ENCODE results near the gene HSF2. TPM values are rescaled to one million over a fixed set of nuclear protein-coding genes. Genes with fewer than 3 reads are reported as not detected.

Gene HSF2
- total and polyA plus RNA-seq, 12 donors = 14.6 to 64.4 (median 19.5) TPM

DNA sequence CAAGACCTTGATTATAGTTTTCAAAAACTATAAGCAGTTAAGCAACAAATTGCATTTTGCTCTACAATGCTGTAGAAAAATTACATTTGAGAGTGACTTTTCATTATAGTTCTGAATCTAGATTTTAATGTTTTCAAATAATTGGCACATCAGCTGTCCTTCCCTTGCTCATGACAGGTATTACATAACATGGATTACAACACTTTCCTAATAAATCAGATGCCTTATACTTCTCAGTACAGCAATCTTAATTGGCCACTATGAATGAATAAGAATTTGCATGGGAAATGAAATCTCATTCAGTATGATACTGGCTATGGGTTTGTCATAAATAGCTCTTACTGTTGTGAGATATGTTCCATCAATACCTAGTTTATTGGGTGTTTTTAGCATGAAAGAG lies 29.9 kb downstream of the HSF2 start:
- Histone ChIP-seq H3K4me3 (no peak overlapping the region), H3K9me3 (replicated peaks in 1 of 3) (no peaks in the 10 kb centered on the region), H3K27me3 (no peaks in the 10 kb centered on the region), H3K4me1 (replicated peaks in 1 of 2) (peaks cover 0 to 8% of the 10 kb centered on the region in 2 donors), H3K36me3 (replicated peaks in 1 of 2) (peaks cover 0 to 21% of the 10 kb centered on the region in 2 donors), H3K27ac (no peak overlapping the region)
- TF ChIP-seq CTCF (IDR thresholded peaks at IDR 0.05) = no peak
- TF ChIP-seq POLR2A (IDR thresholded peaks at IDR 0.05) = no peak
- DNase-seq = no peak
- intact Hi-C loops (cut with DNase I) = no loop called here

- 93 to 98% (median 95%) methylated on average over 4 of the region's 4 CpGs for WGBS, 4 donors
- intact Hi-C loops (cut with DNase I) = no loop called here
- H3K4me1 ChIP-seq (replicated peaks in 1 of 2) = no peaks in the 10 kb centered on the region
- peaks cover 0 to 29% of the 10 kb centered on the region in 2 donors for H3K36me3 ChIP-seq (replicated peaks in 1 of 2)
- H3K9me3 ChIP-seq (replicated peaks in 1 of 3) = no peaks in the 10 kb centered on the region
- no peak overlapping the region for H3K27ac ChIP-seq
- H3K4me3 ChIP-seq = no peak overlapping the region
- no peak for DNase-seq
- TF ChIP-seq POLR2A (IDR thresholded peaks at IDR 0.05) (no peak), CTCF (IDR thresholded peaks at IDR 0.05) (no peak)
- no peaks in the 10 kb centered on the region for H3K27me3 ChIP-seq
These were observed 32.3 kb downstream of the HSF2 start for GRCh38 chr6:122431780-122432179.

- Histone ChIP-seq H3K4me3 (no peak overlapping the region), H3K27ac (no peak overlapping the region), H3K36me3 (replicated peaks in 1 of 2) (peaks cover 0 to 32% of the 10 kb centered on the region in 2 donors), H3K4me1 (replicated peaks in 1 of 2) (no peaks in the 10 kb centered on the region), H3K27me3 (no peaks in the 10 kb centered on the region), H3K9me3 (replicated peaks in 1 of 3) (no peaks in the 10 kb centered on the region)
- intact Hi-C loops (cut with DNase I) = no loop called here
- no peak for DNase-seq
- TF ChIP-seq CTCF (IDR thresholded peaks at IDR 0.05) (no peak), POLR2A (IDR thresholded peaks at IDR 0.05) (no peak)
- 83 to 91% (median 85%) methylated on average over 3 of the region's 3 CpGs for WGBS, 4 donors
These were observed 33.4 kb downstream of the HSF2 start for GRCh38 chr6:122432816-122433215.

DNA sequence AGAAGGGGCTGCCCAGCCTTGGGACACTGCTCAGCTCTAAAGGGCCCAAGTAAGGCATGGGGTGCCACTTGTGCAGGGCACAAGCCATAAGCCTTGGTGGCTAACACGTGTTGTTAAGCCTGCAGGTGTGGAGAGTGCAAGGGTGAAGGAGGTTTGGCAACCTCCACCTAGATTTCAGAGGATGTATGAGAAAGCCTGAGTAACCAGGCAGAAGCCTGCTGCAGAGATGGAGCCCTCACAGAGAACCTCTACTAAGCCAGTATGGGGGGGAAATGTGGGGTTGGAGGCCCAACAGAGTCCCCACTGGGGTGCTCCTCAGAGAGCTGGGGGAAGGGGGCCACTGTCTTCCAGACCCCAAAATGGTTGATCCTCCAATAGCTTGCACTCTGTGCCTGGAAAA lies 39.5 kb downstream of the HSF2 start:
- no peak for DNase-seq
- Histone ChIP-seq H3K4me3 (no peak overlapping the region), H3K27me3 (no peaks in the 10 kb centered on the region), H3K27ac (no peak overlapping the region), H3K4me1 (replicated peaks in 1 of 2) (no peaks in the 10 kb centered on the region), H3K9me3 (replicated peaks in 1 of 3) (peaks cover 0 to 5% (median 0%) of the 10 kb centered on the region in 3 donors), H3K36me3 (replicated peaks in 1 of 2) (peaks cover 0 to 31% of the 10 kb centered on the region in 2 donors)
- TF ChIP-seq POLR2A (IDR thresholded peaks at IDR 0.05) = no peak
- TF ChIP-seq CTCF (IDR thresholded peaks at IDR 0.05) = no peak
- 91 to 100% (median 98%) methylated on average over 1 of the region's 1 CpG for WGBS, 4 donors
- intact Hi-C loops (cut with DNase I) = no loop called here
